Small intestine (tissue), 7 donors: ENCODE measurements around the gene SHOX. TPM values are rescaled to one million over a fixed set of nuclear protein-coding genes. Genes with fewer than 3 reads are reported as not detected.
"Not testable (repeated sequence)": the region's sequence is repeated elsewhere in the genome, so short reads cannot be mapped to it uniquely, and the experiment has no call there.

ENCODE experiments used
- DNase-seq, 2 donors: peaks; one replicate each; pipeline versions ENCODE4 v3.0.0 to v3.0.0-alpha.2; 2013
- FAIRE-seq: peaks from 2 replicates; lab custom pipeline; 2012; peaks lifted over from hg19 to GRCh38; lab: Jason Lieb, UNC
- H3K27ac ChIP-seq, 3 donors: one replicate each; pipeline ENCODE4 v1.5.1; 2013; ENCODE audit warnings: low read length in 2 of 3, mild to moderate bottlenecking in 2 of 3, control low read depth in 1 of 3, inconsistent platforms in 1 of 3, low read depth in 1 of 3, moderate library complexity in 1 of 3
- H3K27me3 ChIP-seq, 3 donors: one replicate each; pipeline ENCODE4 v1.6.1; 2013; ENCODE audit warnings: low read length in 3 of 3, inconsistent platforms in 1 of 3; ENCODE audit not compliant: control insufficient read depth in 3 of 3, insufficient read depth in 3 of 3
- H3K36me3 ChIP-seq, 3 donors: one replicate each; pipeline ENCODE4 v1.6.1; 2013; ENCODE audit warnings: low read length in 3 of 3, inconsistent platforms in 1 of 3, low read depth in 1 of 3, mild to moderate bottlenecking in 1 of 3, moderate library complexity in 1 of 3; ENCODE audit not compliant: control insufficient read depth in 3 of 3, insufficient read depth in 2 of 3
- H3K4me1 ChIP-seq, 3 donors: one replicate each; pipeline ENCODE4 v1.6.1; 2013; ENCODE audit warnings: low read length in 2 of 3, inconsistent platforms in 1 of 3, low read depth in 1 of 3, mild to moderate bottlenecking in 1 of 3, moderate library complexity in 1 of 3; ENCODE audit not compliant: control insufficient read depth in 3 of 3, insufficient read depth in 2 of 3
- H3K4me3 ChIP-seq, 3 donors: one replicate each; pipeline ENCODE4 v1.5.1; 2013; ENCODE audit warnings: low read length in 3 of 3, control low read depth in 1 of 3, inconsistent platforms in 1 of 3, low read depth in 1 of 3, mild to moderate bottlenecking in 1 of 3, moderate library complexity in 1 of 3
- H3K9me3 ChIP-seq, 2 donors: one replicate each; pipeline ENCODE4 v1.6.1; 2013; ENCODE audit warnings: low read depth in 1 of 2, low read length in 1 of 2; ENCODE audit not compliant: control insufficient read depth in 2 of 2, insufficient read depth in 1 of 2
- WGBS, 3 donors: extraction: QIAGEN DNeasy Blood & Tissue Kit; methylation state at CpG; one replicate each; pipeline ENCODE4 v1.1.7; 2013; 5-methylcytosine and 5-hydroxymethylcytosine counted together
- polyA plus RNA-seq, 4 donors: library from polyadenylated mRNA; stranded (reverse) in 3 of 4; unstranded in 1 of 4; fragments of 200-250 nt in 3 of 4; fragments of 120-200 nt in 1 of 4; gene quantifications; one replicate each; pipeline versions ENCODE4 v1.2.1 to v1.2.3, GENCODE V29; 2013
- donor health status: healthy with polysubstance abuse.
- donor health status: control.
- donor health status: control.
- donor health status: Bipolar disorder and iron deficiency.
- donor health status: healthy.

The SHOX gene
- polyA plus RNA-seq, 4 donors, result 0.04 TPM; not detected in 2

GRCh38 chrX:618304-618703 is 12.3 kb upstream of the SHOX start:
- FAIRE-seq, H3K4me3 ChIP-seq, DNase-seq, H3K27me3 ChIP-seq, H3K9me3 ChIP-seq, H3K4me1 ChIP-seq, H3K36me3 ChIP-seq, H3K27ac ChIP-seq: not testable (repeated sequence)

- peaks cover 0 to 5% (median under 1%) of the 10 kb centered on the region in 3 donors for H3K27me3 ChIP-seq
- no peak overlapping the region for H3K27ac ChIP-seq
- H3K4me1 ChIP-seq, result no peaks in the 10 kb centered on the region
- H3K36me3 ChIP-seq, result no peaks in the 10 kb centered on the region
- FAIRE-seq, result no peak
- no peak for DNase-seq
- H3K4me3 ChIP-seq, result no peak overlapping the region
- WGBS, 3 donors, result 13 to 38% (median 31%) methylated on average over 28 to 54 of the region's 54 CpGs
- H3K9me3 ChIP-seq, result peaks cover 0 to 3% of the 10 kb centered on the region in 2 donors
Observed at GRCh38 chrX:618761-619450, 11.7 kb upstream of the SHOX start.

- Histone ChIP-seq H3K36me3 (no peaks in the 10 kb centered on the region), H3K9me3 (peaks cover 0 to 2% of the 10 kb centered on the region in 2 donors), H3K4me1 (no peaks in the 10 kb centered on the region), H3K27me3 (peaks cover 2 to 5% (median 3%) of the 10 kb centered on the region in 3 donors), H3K27ac (no peak overlapping the region), H3K4me3 (no peak overlapping the region)
- 6 to 16% (median 12%) methylated on average over 12 to 23 of the region's 23 CpGs for WGBS, 3 donors
- DNase-seq, result no peak
- FAIRE-seq, result no peak
Observed at GRCh38 chrX:619451-619811, 11.2 kb upstream of the SHOX start.

GRCh38 chrX:619812-620531 is 10.6 kb upstream of the SHOX start:
- H3K9me3 ChIP-seq, result peaks cover 0 to 2% of the 10 kb centered on the region in 2 donors
- no peak for FAIRE-seq
- H3K27me3 ChIP-seq, result peaks cover 2 to 5% (median 3%) of the 10 kb centered on the region in 3 donors
- H3K4me3 ChIP-seq, result no peak overlapping the region
- no peaks in the 10 kb centered on the region for H3K36me3 ChIP-seq
- no peaks in the 10 kb centered on the region for H3K4me1 ChIP-seq
- H3K27ac ChIP-seq, result no peak overlapping the region
- WGBS, 3 donors, result 5 to 15% (median 12%) methylated on average over 47 to 48 of the region's 48 CpGs
- no peak for DNase-seq

GRCh38 chrX:621705-622503 is 8.7 kb upstream of the SHOX start:
- 23 to 29% (median 26%) methylated on average over 11 of the region's 11 CpGs for WGBS, 3 donors

GRCh38 chrX:622802-623201 is 7.8 kb upstream of the SHOX start:
- H3K4me3 ChIP-seq, FAIRE-seq: not testable (repeated sequence)
- 43 to 52% (median 47%) methylated on average over 3 of the region's 3 CpGs for WGBS, 3 donors

More at GRCh38 chrX:621705-622503, 8.7 kb upstream of the SHOX start:
- Histone ChIP-seq H3K4me3 (no peak overlapping the region), H3K36me3 (no peaks in the 10 kb centered on the region), H3K27ac (no peak overlapping the region), H3K27me3 (peaks cover 2 to 8% (median 3%) of the 10 kb centered on the region in 3 donors), H3K4me1 (no peaks in the 10 kb centered on the region), H3K9me3 (peaks cover 0 to 2% of the 10 kb centered on the region in 2 donors)
- no peak for FAIRE-seq
- no peak for DNase-seq

GRCh38 chrX:623268-623598 is 7.4 kb upstream of the SHOX start:
- Histone ChIP-seq H3K27me3 (peaks cover 3 to 15% (median 7%) of the 10 kb centered on the region in 3 donors), H3K4me1 (no peaks in the 10 kb centered on the region), H3K36me3 (no peaks in the 10 kb centered on the region), H3K9me3 (peaks cover 0 to 2% of the 10 kb centered on the region in 2 donors), H3K27ac (no peak overlapping the region), H3K4me3 (no peak overlapping the region)
- WGBS, 3 donors, result 5 to 15% (median 10%) methylated on average over 6 of the region's 6 CpGs
- no peak for FAIRE-seq
- DNase-seq, result no peak

More at GRCh38 chrX:622802-623201, 7.8 kb upstream of the SHOX start:
- not testable (repeated sequence) for H3K27ac ChIP-seq, H3K36me3 ChIP-seq, DNase-seq, H3K9me3 ChIP-seq, H3K4me1 ChIP-seq
- peaks cover 3 to 13% (median 7%) of the 10 kb centered on the region in 3 donors for H3K27me3 ChIP-seq

- FAIRE-seq (no peak), DNase-seq (no peak)
- Histone ChIP-seq H3K4me3 (no peak overlapping the region), H3K4me1 (no peaks in the 10 kb centered on the region), H3K9me3 (peaks cover 0 to 2% of the 10 kb centered on the region in 2 donors), H3K36me3 (no peaks in the 10 kb centered on the region), H3K27ac (no peak overlapping the region), H3K27me3 (peaks cover 3 to 15% (median 7%) of the 10 kb centered on the region in 3 donors)
- WGBS, 3 donors, result 6 to 19% (median 19%) methylated on average over 49 to 50 of the region's 50 CpGs
Observed at GRCh38 chrX:623599-624315, 6.8 kb upstream of the SHOX start.
